GM19455 (cell line): ENCODE data around the gene SHC2.
"Not testable (repeated sequence)": the region's sequence is repeated elsewhere in the genome, so short reads cannot be mapped to it uniquely, and the experiment has no call there.

Experiments used
- ATAC-seq: cut with Tn5 transposase; IDR thresholded peaks from one replicate; pipeline ENCODE4 v1.9.1; 2021; ENCODE audit not compliant: unreplicated experiment

Gene SHC2

GRCh38 chr19:427675-428074 is 33.2 kb downstream of the SHC2 start:
- not testable (repeated sequence) for ATAC-seq

- no peak for ATAC-seq
Measured at GRCh38 chr19:426725-427445, 33.9 kb downstream of the SHC2 start.

GRCh38 chr19:425056-425455 is 35.8 kb downstream of the SHC2 start:
- ATAC-seq = no peak

- ATAC-seq = no peak
Measured at GRCh38 chr19:424546-424945, 36.3 kb downstream of the SHC2 start.

- no peak for ATAC-seq
Measured at GRCh38 chr19:423691-424466, 37.0 kb downstream of the SHC2 start.

- not testable (repeated sequence) for ATAC-seq
Measured at GRCh38 chr19:422917-423226, 38.0 kb downstream of the SHC2 start.

- ATAC-seq = no peak
Measured at GRCh38 chr19:422213-422916, 38.5 kb downstream of the SHC2 start.

GRCh38 chr19:419721-420515 is 40.9 kb downstream of the SHC2 start:
- no peak for ATAC-seq

GRCh38 chr19:418761-419671 is 41.8 kb downstream of the SHC2 start:
- no peak for ATAC-seq

GRCh38 chr19:416416-416815 is 44.4 kb downstream of the SHC2 start:
- no peak for ATAC-seq

GRCh38 chr19:415292-415691 is 45.5 kb downstream of the SHC2 start:
- ATAC-seq = no peak

- ATAC-seq = no peak
Measured at GRCh38 chr19:413756-414420, 46.9 kb downstream of the SHC2 start.

- no peak for ATAC-seq
Measured at GRCh38 chr19:412356-413355, 48.2 kb downstream of the SHC2 start.

GRCh38 chr19:411723-412355 is 49.0 kb downstream of the SHC2 start:
- no peak for ATAC-seq

- ATAC-seq = not testable (repeated sequence)
Measured at GRCh38 chr19:411121-411722, 49.6 kb downstream of the SHC2 start.

- no peak for ATAC-seq
Measured at GRCh38 chr19:410243-410781, 50.5 kb downstream of the SHC2 start.

- ATAC-seq = no peak
Measured at GRCh38 chr19:409516-410242, 51.2 kb downstream of the SHC2 start.
